ENCODE measurements around the gene STAP1. TPM values are rescaled to one million over a fixed set of nuclear protein-coding genes. Genes with fewer than 3 reads are reported as not detected.

Gene STAP1
- total RNA-seq, 1 experiment from 2014 or later: not detected

GRCh38 chr4:67608027-67608426 is 49.5 kb downstream of the STAP1 start:
- Histone ChIP-seq H3K4me2 (ENCODE audit: low read length) (no peak overlapping the region), H3K9me3 (ENCODE audit: control insufficient read depth in 1 of 2, insufficient read depth in 1 of 2, low read depth in 1 of 2, low read length in 2 of 2) (no peaks in the 10 kb centered on the region), H3K27me3 (ENCODE audit: insufficient read depth, low read length) (no peaks in the 10 kb centered on the region), H3K9ac (ENCODE audit: low read length) (no peak overlapping the region), H3K4me1 (ENCODE audit: control insufficient read depth in 1 of 2, insufficient read depth in 2 of 2, low read length in 2 of 2) (no peaks in the 10 kb centered on the region), H3K79me2 (ENCODE audit: insufficient read depth, low read length) (no peaks in the 10 kb centered on the region), H2AFZ (ENCODE audit: low read depth, low read length, poor library complexity, severe bottlenecking) (no peak overlapping the region), H3K27ac (ENCODE audit: low read depth, low read length) (no peak overlapping the region), H3K9me2 (ENCODE audit: insufficient read depth) (no peaks in the 10 kb centered on the region), H4K20me1 (ENCODE audit: insufficient read depth) (no peaks in the 10 kb centered on the region), H3K36me3 (ENCODE audit: control insufficient read depth in 1 of 2, insufficient read depth in 2 of 2, low read length in 2 of 2) (no peaks in the 10 kb centered on the region), H3K4me3 (replicated peaks in 1 of 2; ENCODE audit: low read depth in 1 of 2, low read length in 2 of 2) (no peak overlapping the region)
- no peak for TF ChIP-seq ZFX (IDR thresholded peaks at IDR 0.05)
- TF ChIP-seq EZH2 (IDR thresholded peaks at IDR 0.05): no peak
- no peak for TF ChIP-seq ZBTB33 (IDR thresholded peaks at IDR 0.05; ENCODE audit: extremely low read depth, insufficient replicate concordance, low read length)
- TF ChIP-seq MAX (IDR thresholded peaks at IDR 0.05): no peak
- no peak for TF ChIP-seq FOSL1 (IDR thresholded peaks at IDR 0.05; ENCODE audit: low read depth)
- no peak for TF ChIP-seq ZNF274 (IDR thresholded peaks at IDR 0.05; ENCODE audit: low read depth, low read length)
- TF ChIP-seq RAD21 (IDR thresholded peaks at IDR 0.05; ENCODE audit: low read depth): no peak
- no peak for TF ChIP-seq SRF (IDR thresholded peaks at IDR 0.05; ENCODE audit: low read depth)
- TF ChIP-seq EGR1 (IDR thresholded peaks at IDR 0.05; ENCODE audit: low read depth): no peak
- no peak for TF ChIP-seq REST (IDR thresholded peaks at IDR 0.05; ENCODE audit: low read depth)
- TF ChIP-seq CTCF (IDR thresholded peaks at IDR 0.05 in 2 of 3, conservative IDR thresholded peaks at IDR 0.05 in 1 of 3; ENCODE audit: borderline replicate concordance in 1 of 3, insufficient read depth in 1 of 3, low read depth in 2 of 3, low read length in 2 of 3): no peak
- TF ChIP-seq ELF1 (IDR thresholded peaks at IDR 0.05; ENCODE audit: borderline replicate concordance, low read depth): no peak
- TF ChIP-seq POLR2AphosphoS5 (IDR thresholded peaks at IDR 0.05; ENCODE audit: low read depth, low read length): no peak
- no peak for TF ChIP-seq YY1 (IDR thresholded peaks at IDR 0.05; ENCODE audit: extremely low read depth, insufficient replicate concordance, low read depth, low read length)
- no peak for TF ChIP-seq TCF7L2 (IDR thresholded peaks at IDR 0.05; ENCODE audit: borderline replicate concordance, extremely low read depth, insufficient read depth, insufficient read length)
- no peak for TF ChIP-seq SP1 (IDR thresholded peaks at IDR 0.05; ENCODE audit: low read depth)
- no peak for TF ChIP-seq SIN3A (IDR thresholded peaks at IDR 0.05; ENCODE audit: low read depth)
- TF ChIP-seq CBX3 (IDR thresholded peaks at IDR 0.05; ENCODE audit: low read depth): no peak
- TF ChIP-seq POLR2A (IDR thresholded peaks at IDR 0.05; ENCODE audit: borderline replicate concordance, extremely low read depth, insufficient read depth, insufficient read length): no peak
- no peak for TF ChIP-seq CEBPB (IDR thresholded peaks at IDR 0.05; ENCODE audit: low read depth)
- ATAC-seq (no peak), DNase-seq (ENCODE audit: low read depth, low spot score) (no peak)
- ChIA-PET CTCF (no interaction called here), RAD21 (ENCODE audit: low non-redundant PET in 1 of 2, low total read pairs in 2 of 2, uncharacterized antibody in 2 of 2, unreplicated experiment in 2 of 2) (no interaction called here), POLR2A (no interaction called here)
- intact Hi-C loops (cut with micrococcal nuclease): no loop called here
- BruUV-seq (replicated peaks): no TSS peak

Measured in HCT116 (cell line).